ENCODE results near the gene CDC42. TPM values are rescaled to one million over a fixed set of nuclear protein-coding genes. Genes with fewer than 3 reads are reported as not detected.
"Not testable (repeated sequence)": the region's sequence is repeated elsewhere in the genome, so short reads cannot be mapped to it uniquely, and the experiment has no call there.

Gene CDC42
- total RNA-seq, 2 experiments from 2014 or later: 298 to 339 TPM

DNA sequence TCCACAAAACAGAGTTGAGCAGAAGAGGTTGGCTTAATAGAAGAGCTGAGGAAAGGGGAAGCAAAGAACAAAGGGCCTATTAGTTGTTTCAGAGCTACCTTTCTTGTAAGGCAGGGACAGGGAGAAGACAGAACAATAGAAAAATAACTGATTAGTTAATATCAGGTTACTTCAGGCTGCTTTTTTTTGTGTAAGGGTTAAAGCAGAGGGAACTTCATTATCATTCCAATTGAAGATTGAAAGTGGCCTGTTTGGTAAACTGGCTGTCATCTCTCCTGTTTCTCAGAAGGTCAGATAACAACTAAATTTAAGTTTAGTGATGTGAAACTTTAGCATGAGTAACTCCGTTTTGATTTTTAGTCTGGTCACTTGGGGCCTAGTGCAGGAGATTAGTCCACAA lies 22.3 kb downstream of the CDC42 start:
- H3K4me1 Mint-ChIP-seq: peaks cover 86% of the 10 kb centered on the region
- intact Hi-C loops (cut with DNase I, micrococcal nuclease): no loop called here
- H3K4me3 Mint-ChIP-seq: no peak overlapping the region
- DNase-seq (no peak), ATAC-seq (no peak)
- ChIA-PET CTCF (interaction anchor here (0.6 to 1.0 kb wide), 3 partner anchors 16 to 216 kb away, joined by 3 to 4 read pairs (median 3); no protein-coding TSS in a partner anchor), POLR2A (no interaction called here)
- H3K27ac Mint-ChIP-seq: peak overlapping the region; percentile 35
- H3K27me3 Mint-ChIP-seq: no peaks in the 10 kb centered on the region
- peaks cover 40% of the 10 kb centered on the region for H3K36me3 Mint-ChIP-seq (ENCODE audit: low read depth)
- H3K9me3 Mint-ChIP-seq (ENCODE audit: low read depth): peaks cover 2% of the 10 kb centered on the region

DNA sequence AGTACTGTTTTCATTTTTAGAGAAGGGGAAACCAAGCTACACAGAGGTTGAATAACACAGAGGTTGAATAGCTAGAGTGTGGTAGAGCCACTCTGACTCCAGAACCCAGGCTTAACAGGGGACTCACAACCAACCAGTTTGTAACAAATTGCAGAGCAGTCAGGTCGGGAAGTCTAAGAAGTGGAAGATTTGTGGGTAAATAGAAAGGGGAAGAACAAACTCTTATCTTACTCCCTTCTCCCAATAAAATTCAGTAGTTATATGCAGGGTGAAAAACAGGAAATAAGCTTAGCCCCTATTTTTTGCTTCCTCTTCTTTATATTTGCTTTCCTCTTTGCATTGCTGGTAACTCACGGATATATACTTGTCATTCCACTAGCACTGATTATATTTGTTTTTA lies 23.2 kb downstream of the CDC42 start:
- ATAC-seq (peak; percentile 32), DNase-seq (no peak)
- Mint-ChIP-seq H3K4me3 (no peak overlapping the region), H3K36me3 (ENCODE audit: low read depth) (peaks cover 40% of the 10 kb centered on the region), H3K4me1 (peaks cover 85% of the 10 kb centered on the region), H3K27me3 (no peaks in the 10 kb centered on the region), H3K27ac (peak overlapping the region; percentile 77), H3K9me3 (ENCODE audit: low read depth) (no peaks in the 10 kb centered on the region)
- intact Hi-C loops (cut with DNase I, micrococcal nuclease): loop anchor here in 1 of 2 experiments (2.0 kb wide), 1 partner anchor 17 kb away; no protein-coding TSS in a partner anchor
- ChIA-PET POLR2A (interaction anchor here (0.8 to 1.0 kb wide), 3 partner anchors 10 to 51 kb away, joined by 3 to 6 read pairs (median 3); no protein-coding TSS in a partner anchor), CTCF (interaction anchor here (1.0 kb wide), 1 partner anchor 53 kb away, joined by 3 read pairs; no protein-coding TSS in a partner anchor)

GRCh38 chr1:22076346-22076745 lies 23.8 kb downstream of the CDC42 start:
- Mint-ChIP-seq H3K9me3 (ENCODE audit: low read depth) (no peaks in the 10 kb centered on the region), H3K27me3 (no peaks in the 10 kb centered on the region), H3K4me3 (no peak overlapping the region), H3K27ac (peak overlapping the region; percentile 77), H3K36me3 (ENCODE audit: low read depth) (peaks cover 44% of the 10 kb centered on the region), H3K4me1 (peaks cover 85% of the 10 kb centered on the region)
- DNase-seq (no peak), ATAC-seq (no peak)
- intact Hi-C loops (cut with DNase I, micrococcal nuclease): loop anchor here in 1 of 2 experiments (2.0 kb wide), 1 partner anchor 18 kb away; no protein-coding TSS in a partner anchor
- POLR2A ChIA-PET: interaction anchor here (0.8 to 1.0 kb wide), 3 partner anchors 11 to 51 kb away, joined by 3 to 6 read pairs (median 3); no protein-coding TSS in a partner anchor
- CTCF ChIA-PET: no interaction called here

DNA sequence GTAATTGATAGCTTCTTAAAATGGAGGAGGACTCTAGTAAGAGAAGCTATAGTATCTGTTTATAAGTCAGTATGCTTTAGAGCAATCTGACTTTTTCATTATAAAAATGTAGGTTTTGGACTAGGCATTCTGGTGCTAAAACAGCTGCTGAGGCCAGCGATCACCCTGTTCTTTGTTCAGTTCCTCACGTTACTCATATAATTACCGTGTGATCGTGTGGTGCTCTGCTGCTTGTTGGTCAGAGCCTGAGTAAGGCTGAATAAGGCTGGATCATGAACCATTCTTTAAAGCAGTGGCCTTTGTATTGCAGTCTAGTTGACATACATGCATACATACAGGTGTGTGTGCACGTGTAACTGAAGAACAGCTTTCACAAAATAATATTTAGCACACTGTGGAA lies 25.2 kb downstream of the CDC42 start:
- POLR2A ChIA-PET: no interaction called here
- Mint-ChIP-seq H3K27ac (peak overlapping the region; percentile 74), H3K36me3 (ENCODE audit: low read depth) (peaks cover 46% of the 10 kb centered on the region), H3K4me3 (no peak overlapping the region), H3K27me3 (no peaks in the 10 kb centered on the region), H3K4me1 (peaks cover 83% of the 10 kb centered on the region), H3K9me3 (ENCODE audit: low read depth) (no peaks in the 10 kb centered on the region)
- intact Hi-C loops (cut with DNase I, micrococcal nuclease): loop anchor here in 1 of 2 experiments (2.0 kb wide), 1 partner anchor 19 kb away; no protein-coding TSS in a partner anchor
- ATAC-seq (peak; percentile 76), DNase-seq (no peak)
- CTCF ChIA-PET: interaction anchor here (1.3 kb wide), 1 partner anchor 54 kb away, joined by 4 read pairs; no protein-coding TSS in a partner anchor

- no peak overlapping the region for H3K4me3 Mint-ChIP-seq
- ATAC-seq (no peak), DNase-seq (no peak)
- H3K4me1 Mint-ChIP-seq: peaks cover 83% of the 10 kb centered on the region
- intact Hi-C loops (cut with DNase I, micrococcal nuclease): no loop called here
- CTCF ChIA-PET: interaction anchor here (1.3 kb wide), 1 partner anchor 54 kb away, joined by 4 read pairs; no protein-coding TSS in a partner anchor
- peak overlapping the region; percentile 74 for H3K27ac Mint-ChIP-seq
- H3K36me3 Mint-ChIP-seq (ENCODE audit: low read depth): peaks cover 46% of the 10 kb centered on the region
- no peaks in the 10 kb centered on the region for H3K27me3 Mint-ChIP-seq
- POLR2A ChIA-PET: no interaction called here
- H3K9me3 Mint-ChIP-seq (ENCODE audit: low read depth): no peaks in the 10 kb centered on the region
Measured at GRCh38 chr1:22078133-22078532, 25.6 kb downstream of the CDC42 start.

DNA sequence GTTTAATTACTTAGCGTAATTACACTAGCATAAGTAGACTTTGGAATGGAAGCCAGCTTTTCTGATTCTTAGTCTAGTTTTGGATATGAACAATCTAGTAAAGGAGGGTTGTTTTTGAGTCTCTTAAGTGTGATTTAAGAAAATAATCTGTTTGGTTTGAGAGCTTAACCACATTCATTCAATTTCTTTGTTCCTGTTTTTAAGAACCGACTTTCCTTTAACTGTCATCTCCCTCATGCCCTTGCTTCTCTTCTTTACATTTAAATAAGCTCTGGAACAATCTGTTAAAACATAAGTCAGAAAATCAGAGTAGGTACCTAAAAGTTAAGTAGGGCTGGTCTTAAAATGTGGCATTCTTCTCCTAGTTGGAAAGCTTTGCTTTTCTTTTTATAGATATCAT lies 27.7 kb downstream of the CDC42 start:
- no peaks in the 10 kb centered on the region for H3K9me3 Mint-ChIP-seq (ENCODE audit: low read depth)
- intact Hi-C loops (cut with DNase I, micrococcal nuclease): loop anchor here in 1 of 2 experiments (2.0 kb wide), 1 partner anchor 15 kb away; no protein-coding TSS in a partner anchor
- CTCF ChIA-PET: interaction anchor here (0.7 to 2.0 kb wide), 6 partner anchors 10 to 56 kb away, joined by 3 to 7 read pairs (median 3); no protein-coding TSS in a partner anchor
- peaks cover 59% of the 10 kb centered on the region for H3K36me3 Mint-ChIP-seq (ENCODE audit: low read depth)
- POLR2A ChIA-PET: interaction anchor here (1.0 to 1.3 kb wide), 2 partner anchors 13 to 55 kb away, joined by 3 to 6 read pairs; no protein-coding TSS in a partner anchor
- ATAC-seq (no peak), DNase-seq (no peak)
- H3K4me3 Mint-ChIP-seq: no peak overlapping the region
- H3K27me3 Mint-ChIP-seq: no peaks in the 10 kb centered on the region
- peaks cover 82% of the 10 kb centered on the region for H3K4me1 Mint-ChIP-seq
- no peak overlapping the region for H3K27ac Mint-ChIP-seq

GRCh38 chr1:22088331-22088730 lies 35.8 kb downstream of the CDC42 start:
- CTCF ChIA-PET: interaction anchor here (0.6 kb wide), 1 partner anchor 29 kb away, joined by 4 read pairs; no protein-coding TSS in a partner anchor
- Mint-ChIP-seq H3K27ac (peak overlapping the region; percentile 82), H3K36me3 (ENCODE audit: low read depth) (peaks cover 74% of the 10 kb centered on the region), H3K4me3 (no peak overlapping the region), H3K4me1 (peaks cover 95% of the 10 kb centered on the region), H3K27me3 (no peaks in the 10 kb centered on the region), H3K9me3 (ENCODE audit: low read depth) (no peaks in the 10 kb centered on the region)
- POLR2A ChIA-PET: no interaction called here
- no peak for ATAC-seq
- intact Hi-C loops (cut with DNase I, micrococcal nuclease): loop anchor here (2.0 to 5.0 kb wide), 2 partner anchors 61 to 64 kb away; no protein-coding TSS in a partner anchor
- DNase-seq: no peak

DNA sequence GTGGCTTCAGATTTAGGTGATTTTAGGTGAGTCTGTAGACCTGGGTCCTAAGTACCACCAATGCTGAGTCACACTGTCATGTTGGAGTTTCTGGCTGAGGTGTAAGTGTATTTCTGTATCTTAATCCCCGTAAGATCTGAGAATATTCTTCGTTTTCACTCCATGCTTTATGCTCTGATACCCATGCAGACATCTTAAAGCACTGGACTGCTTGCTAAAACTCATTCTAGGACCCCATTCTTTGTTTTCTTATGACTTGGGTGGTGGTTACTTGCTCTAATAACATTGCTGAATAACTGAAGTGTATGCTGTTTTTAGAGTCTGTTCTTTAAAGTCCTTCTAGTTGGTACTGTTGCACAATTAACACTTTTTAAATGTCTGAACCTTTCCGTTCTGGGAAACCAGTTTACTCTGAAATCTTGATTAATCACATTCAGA lies 36.6 kb downstream of the CDC42 start:
- ChIA-PET CTCF (interaction anchor here (1.4 kb wide), 1 partner anchor 22 kb away, joined by 4 read pairs; no protein-coding TSS in a partner anchor), POLR2A (interaction anchor here (0.6 kb wide), 1 partner anchor 35 kb away, joined by 5 read pairs; no protein-coding TSS in a partner anchor)
- Mint-ChIP-seq H3K4me3 (peak overlapping the region; percentile 46), H3K27me3 (no peaks in the 10 kb centered on the region), H3K36me3 (ENCODE audit: low read depth) (peaks cover 75% of the 10 kb centered on the region), H3K27ac (peak overlapping the region; percentile 82), H3K4me1 (peaks cover 93% of the 10 kb centered on the region), H3K9me3 (ENCODE audit: low read depth) (no peaks in the 10 kb centered on the region)
- ATAC-seq: peak; percentile 37
- DNase-seq: peak; percentile 31
- intact Hi-C loops (cut with DNase I, micrococcal nuclease): loop anchor here (2.0 to 5.0 kb wide), 2 partner anchors 62 to 64 kb away; no protein-coding TSS in a partner anchor

DNA sequence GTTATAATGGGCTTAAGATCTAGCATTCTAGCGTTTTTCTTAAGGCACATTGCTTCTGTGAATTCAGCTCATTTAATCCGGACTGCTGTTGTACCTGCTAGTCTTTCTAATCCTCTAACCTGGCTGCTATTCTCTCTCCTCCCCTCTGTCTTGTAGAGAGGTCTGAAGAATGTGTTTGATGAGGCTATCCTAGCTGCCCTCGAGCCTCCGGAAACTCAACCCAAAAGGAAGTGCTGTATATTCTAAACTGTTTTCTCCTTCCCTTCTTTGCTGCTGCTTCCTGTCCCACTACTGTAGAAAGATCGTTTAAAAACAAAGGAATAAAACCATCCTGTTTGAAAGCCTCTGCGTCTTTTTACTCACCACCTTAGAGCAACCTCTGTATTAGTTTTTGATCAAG lies 37.3 kb downstream of the CDC42 start:
- Mint-ChIP-seq H3K36me3 (ENCODE audit: low read depth) (peaks cover 73% of the 10 kb centered on the region), H3K4me3 (peak overlapping the region; percentile 33), H3K4me1 (peaks cover 91% of the 10 kb centered on the region), H3K9me3 (ENCODE audit: low read depth) (no peaks in the 10 kb centered on the region), H3K27ac (peak overlapping the region; percentile 82), H3K27me3 (no peaks in the 10 kb centered on the region)
- no peak for DNase-seq
- intact Hi-C loops (cut with DNase I, micrococcal nuclease): loop anchor here (2.0 to 5.0 kb wide), 3 partner anchors 15 to 65 kb away; no protein-coding TSS in a partner anchor
- no peak for ATAC-seq
- ChIA-PET CTCF (interaction anchor here (1.4 kb wide), 2 partner anchors 16 to 23 kb away, joined by 4 to 5 read pairs; no protein-coding TSS in a partner anchor), POLR2A (no interaction called here)

DNA sequence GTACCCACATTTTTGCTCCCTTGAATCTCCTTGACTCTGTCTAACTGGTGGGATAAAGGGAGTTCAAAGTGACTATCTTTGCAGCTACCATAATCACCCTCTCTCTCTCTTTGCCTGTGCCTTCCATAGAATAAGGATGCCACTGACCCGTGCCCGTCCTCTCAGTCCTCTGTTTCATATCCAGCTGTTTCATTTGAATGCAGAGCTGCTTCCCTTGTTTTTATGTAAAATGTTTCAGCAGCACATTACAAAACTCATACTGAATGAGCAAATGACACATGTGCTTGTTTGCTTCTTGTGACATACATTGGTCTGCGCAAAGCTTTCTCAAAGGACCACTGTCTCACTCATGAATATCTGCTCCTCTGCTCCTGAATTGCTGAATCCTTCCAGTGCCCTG lies 38.4 kb downstream of the CDC42 start:
- Mint-ChIP-seq H3K36me3 (ENCODE audit: low read depth) (peaks cover 73% of the 10 kb centered on the region), H3K4me1 (peaks cover 83% of the 10 kb centered on the region), H3K9me3 (ENCODE audit: low read depth) (no peaks in the 10 kb centered on the region), H3K4me3 (no peak overlapping the region), H3K27ac (peak overlapping the region; percentile 33), H3K27me3 (no peaks in the 10 kb centered on the region)
- ATAC-seq (no peak), DNase-seq (no peak)
- ChIA-PET CTCF (interaction anchor here (0.7 to 1.4 kb wide), 6 partner anchors 11 to 60 kb away, joined by 3 to 5 read pairs (median 4); no protein-coding TSS in a partner anchor), POLR2A (interaction anchor here (0.6 kb wide), 1 partner anchor 27 kb away, joined by 3 read pairs; no protein-coding TSS in a partner anchor)
- intact Hi-C loops (cut with DNase I, micrococcal nuclease): loop anchor here in 1 of 2 experiments (2.0 kb wide), 1 partner anchor 14 kb away; no protein-coding TSS in a partner anchor

GRCh38 chr1:22092026-22092768 lies 39.7 kb downstream of the CDC42 start:
- Mint-ChIP-seq H3K36me3 (ENCODE audit: low read depth) (peaks cover 70% of the 10 kb centered on the region), H3K4me1 (peaks cover 70% of the 10 kb centered on the region), H3K27ac (peak overlapping the region; percentile 70)
- intact Hi-C loops (cut with DNase I, micrococcal nuclease): loop anchor here (1.0 to 2.0 kb wide), 2 partner anchors 39 to 40 kb away; partner anchors contain the start of gene CDC42 (in 2 of the 2)
- peak; percentile 78 for DNase-seq
- not testable (repeated sequence) for H3K4me3 Mint-ChIP-seq; H3K9me3 Mint-ChIP-seq (ENCODE audit: low read depth); H3K27me3 Mint-ChIP-seq
- peak; percentile 97 for ATAC-seq
- ChIA-PET POLR2A (interaction anchor here (0.6 to 1.3 kb wide), 4 partner anchors 12 to 372 kb away, joined by 3 to 6 read pairs (median 4); no protein-coding TSS in a partner anchor), CTCF (interaction anchor here (1.0 to 1.9 kb wide), 3 partner anchors 15 to 69 kb away, joined by 3 to 6 read pairs (median 4); no protein-coding TSS in a partner anchor)

All from activated CD4-positive, alpha-beta T cell treated with anti-CD3 and anti-CD28 coated beads for 36 hours (primary cell).